Neuronal stem cell (in vitro differentiated cells): Measurements from ENCODE around the gene OCA2.

Source experiments
- DNase-seq: peaks from one replicate; pipeline ENCODE4 v3.0.0-alpha.2; 2013; ENCODE audit warnings: low spot score
- H2AFZ ChIP-seq: one replicate; pipeline ENCODE4 v1.6.1; 2013; ENCODE audit warnings: mild to moderate bottlenecking, low read length, inconsistent platforms
- H2AK5ac ChIP-seq: 2 replicates; pipeline ENCODE4 v1.6.1; 2013; ENCODE audit warnings: low read depth, mild to moderate bottlenecking, inconsistent platforms, low read length, moderate library complexity, mixed read lengths
- H2BK120ac ChIP-seq: 2 replicates; pipeline ENCODE4 v1.6.1; 2013; ENCODE audit warnings: low read depth, mild to moderate bottlenecking, inconsistent platforms, low read length, moderate library complexity, mixed read lengths
- H2BK12ac ChIP-seq: one replicate; pipeline ENCODE4 v1.6.1; 2013; ENCODE audit warnings: low read length, inconsistent platforms
- H2BK15ac ChIP-seq: 2 replicates; pipeline ENCODE4 v1.6.1; 2013; ENCODE audit warnings: mild to moderate bottlenecking, low read length, inconsistent platforms, mixed read lengths
- H2BK5ac ChIP-seq: one replicate; pipeline ENCODE4 v1.6.1; 2013; ENCODE audit warnings: inconsistent platforms, mild to moderate bottlenecking, low read length, moderate library complexity
- H3K14ac ChIP-seq: one replicate; pipeline ENCODE4 v1.6.1; 2013; ENCODE audit warnings: low read length, inconsistent platforms
- H3K18ac ChIP-seq: 2 replicates; pipeline ENCODE4 v1.6.1; 2013; ENCODE audit warnings: low read length, inconsistent platforms
- H3K23ac ChIP-seq: 2 replicates; pipeline ENCODE4 v1.6.1; 2013; ENCODE audit warnings: low read depth, mild to moderate bottlenecking, mixed read lengths, low read length, inconsistent platforms; ENCODE audit not compliant: poor library complexity
- H3K27ac ChIP-seq: replicated peaks from 3 replicates; pipeline ENCODE4 v1.5.1; 2013; ENCODE audit warnings: low read length, inconsistent platforms
- H3K27me3 ChIP-seq, 3 experiments: 2 replicates each; pipeline ENCODE4 v1.6.1; 2013; ENCODE audit warnings: low read length in 3 of 3, mild to moderate bottlenecking in 2 of 3, inconsistent platforms in 1 of 3, low read depth in 1 of 3, mixed read lengths in 1 of 3, moderate library complexity in 1 of 3; ENCODE audit not compliant: control insufficient read depth in 3 of 3, insufficient read depth in 3 of 3
- H3K36me3 ChIP-seq, 2 donors: replicated peaks in 1 of 2; 2 replicates each; pipeline ENCODE4 v1.6.1; 2013; ENCODE audit warnings: low read length in 2 of 2; ENCODE audit not compliant: control insufficient read depth in 2 of 2, insufficient read depth in 2 of 2
- H3K4ac ChIP-seq: 2 replicates; pipeline ENCODE4 v1.6.1; 2013; ENCODE audit warnings: inconsistent platforms, mild to moderate bottlenecking, low read length, moderate library complexity
- H3K4me1 ChIP-seq, 2 donors: 1 replicate in 1 of 2; 2 replicates in 1 of 2; pipeline ENCODE4 v1.6.1; 2013; ENCODE audit warnings: low read length in 2 of 2, low read depth in 1 of 2; ENCODE audit not compliant: control insufficient read depth in 2 of 2, insufficient read depth in 1 of 2
- H3K4me2 ChIP-seq: one replicate; pipeline ENCODE4 v1.6.1; 2013; ENCODE audit warnings: mild to moderate bottlenecking, low read length, inconsistent platforms; ENCODE audit not compliant: insufficient read depth, poor library complexity, severe bottlenecking
- H3K4me3 ChIP-seq, 2 donors: 2 replicates each; pipeline ENCODE4 v1.5.1; 2013; ENCODE audit warnings: low read length in 2 of 2, mild to moderate bottlenecking in 2 of 2, inconsistent platforms in 1 of 2, moderate library complexity in 1 of 2
- H3K79me1 ChIP-seq: one replicate; pipeline ENCODE4 v1.6.1; 2013; ENCODE audit warnings: low read depth, mild to moderate bottlenecking, inconsistent platforms, low read length, moderate library complexity
- H3K9ac ChIP-seq: one replicate; pipeline ENCODE4 v1.6.1; 2013; ENCODE audit warnings: mild to moderate bottlenecking, low read depth, low read length, inconsistent platforms; ENCODE audit not compliant: poor library complexity
- H3K9me3 ChIP-seq, 2 donors: replicated peaks in 1 of 2; 2 replicates each; pipeline versions ENCODE3 to v1.6.1; 2013; ENCODE audit warnings: low read length in 2 of 2, mild to moderate bottlenecking in 2 of 2, inconsistent platforms in 1 of 2, low read depth in 1 of 2, mixed read lengths in 1 of 2, moderate library complexity in 1 of 2; ENCODE audit not compliant: control insufficient read depth in 2 of 2, insufficient read depth in 1 of 2
- H4K8ac ChIP-seq: one replicate; pipeline ENCODE4 v1.6.1; 2013; ENCODE audit warnings: low read depth, mild to moderate bottlenecking, inconsistent platforms, low read length, moderate library complexity
- H4K91ac ChIP-seq: one replicate; pipeline ENCODE4 v1.6.1; 2013; ENCODE audit warnings: low read length, low read depth, mild to moderate bottlenecking, inconsistent platforms; ENCODE audit not compliant: poor library complexity
- WGBS, 2 donors: extraction: QIAGEN DNeasy Blood & Tissue Kit; methylation state at CpG; one replicate each; pipeline ENCODE4 v1.1.7; 2013; ENCODE audit warnings: missing lambda C conversion rate in 2 of 2, mixed read lengths in 1 of 2; ENCODE audit not compliant: insufficient read length in 2 of 2, insufficient replicate concordance in 1 of 2; ENCODE audit errors: extremely low coverage in 2 of 2; 5-methylcytosine and 5-hydroxymethylcytosine counted together

OCA2 gene

GRCh38 chr15:28075573-28075972, 23.5 kb downstream of the OCA2 start:
- H3K9me3 ChIP-seq: no peaks in the 10 kb centered on the region
- no peak overlapping the region for H2AK5ac ChIP-seq
- no peak overlapping the region for H3K4me2 ChIP-seq
- no peak overlapping the region for H3K18ac ChIP-seq
- H4K8ac ChIP-seq: no peak overlapping the region
- H3K79me1 ChIP-seq: no peaks in the 10 kb centered on the region
- H4K91ac ChIP-seq: no peak overlapping the region
- no peak overlapping the region for H3K23ac ChIP-seq
- H3K27ac ChIP-seq: no peak overlapping the region
- no peak overlapping the region for H2BK15ac ChIP-seq
- H3K9ac ChIP-seq: no peak overlapping the region
- H3K36me3 ChIP-seq: no peaks in the 10 kb centered on the region
- no peak overlapping the region for H3K14ac ChIP-seq
- no peaks in the 10 kb centered on the region for H3K27me3 ChIP-seq
- no CpG with 5 or more reads among the region's 1 CpG for WGBS, 2 donors
- no peak overlapping the region for H3K4ac ChIP-seq
- no peak overlapping the region for H2BK12ac ChIP-seq
- no peak overlapping the region for H2AFZ ChIP-seq
- H2BK120ac ChIP-seq: no peak overlapping the region
- H3K4me1 ChIP-seq: peaks cover 0 to 1% of the 10 kb centered on the region in 2 donors
- H3K4me3 ChIP-seq: no peak overlapping the region
- no peak for DNase-seq
- H2BK5ac ChIP-seq: no peak overlapping the region

- H2AK5ac ChIP-seq: no peak overlapping the region
- no peak overlapping the region for H2BK5ac ChIP-seq
- H3K4me2 ChIP-seq: no peak overlapping the region
- no CpG with 5 or more reads among the region's 1 CpG for WGBS, 2 donors
- H2AFZ ChIP-seq: no peak overlapping the region
- no peak overlapping the region for H2BK12ac ChIP-seq
- no peak overlapping the region for H3K18ac ChIP-seq
- H4K91ac ChIP-seq: no peak overlapping the region
- no peaks in the 10 kb centered on the region for H3K36me3 ChIP-seq
- H3K14ac ChIP-seq: no peak overlapping the region
- H2BK120ac ChIP-seq: no peak overlapping the region
- no peak for DNase-seq
- H3K4ac ChIP-seq: no peak overlapping the region
- H3K23ac ChIP-seq: no peak overlapping the region
- H2BK15ac ChIP-seq: no peak overlapping the region
- no peak overlapping the region for H3K27ac ChIP-seq
- H3K4me1 ChIP-seq: no peaks in the 10 kb centered on the region
- no peak overlapping the region for H3K9ac ChIP-seq
- H4K8ac ChIP-seq: no peak overlapping the region
- no peak overlapping the region for H3K4me3 ChIP-seq
- no peaks in the 10 kb centered on the region for H3K27me3 ChIP-seq
- H3K79me1 ChIP-seq: no peaks in the 10 kb centered on the region
- H3K9me3 ChIP-seq: no peaks in the 10 kb centered on the region
Measured at GRCh38 chr15:28068930-28069329, 30.2 kb downstream of the OCA2 start.

- H3K9ac ChIP-seq: no peak overlapping the region
- H3K27me3 ChIP-seq: no peaks in the 10 kb centered on the region
- no peak overlapping the region for H3K4ac ChIP-seq
- no peak for DNase-seq
- no peak overlapping the region for H2AK5ac ChIP-seq
- no peak overlapping the region for H3K18ac ChIP-seq
- no peaks in the 10 kb centered on the region for H3K4me1 ChIP-seq
- no peaks in the 10 kb centered on the region for H3K79me1 ChIP-seq
- H3K36me3 ChIP-seq: no peaks in the 10 kb centered on the region
- no peak overlapping the region for H3K4me2 ChIP-seq
- no peak overlapping the region for H2BK120ac ChIP-seq
- no peak overlapping the region for H2BK12ac ChIP-seq
- no CpG with 5 or more reads among the region's 3 CpGs for WGBS, 2 donors
- H3K9me3 ChIP-seq: no peaks in the 10 kb centered on the region
- H2AFZ ChIP-seq: no peak overlapping the region
- no peak overlapping the region for H3K27ac ChIP-seq
- no peak overlapping the region for H3K14ac ChIP-seq
- no peak overlapping the region for H2BK5ac ChIP-seq
- H2BK15ac ChIP-seq: no peak overlapping the region
- H4K8ac ChIP-seq: no peak overlapping the region
- no peak overlapping the region for H3K4me3 ChIP-seq
- H4K91ac ChIP-seq: no peak overlapping the region
- no peak overlapping the region for H3K23ac ChIP-seq
Measured at GRCh38 chr15:28066231-28066630, 32.9 kb downstream of the OCA2 start.

- Histone ChIP-seq H2BK12ac (peak overlapping the region; percentile 63), H3K23ac (peak overlapping the region; percentile 47), H3K4me2 (no peak overlapping the region), H2BK15ac (no peak overlapping the region), H3K4ac (no peak overlapping the region), H2BK120ac (no peak overlapping the region), H3K4me1 (peaks cover 0 to 2% of the 10 kb centered on the region in 2 donors), H2AFZ (no peak overlapping the region), H3K4me3 (peak overlapping the region in 1 of 2 donors; percentile 65), H3K18ac (peak overlapping the region; percentile 69), H2AK5ac (peak overlapping the region; percentile 86), H3K36me3 (no peaks in the 10 kb centered on the region), H3K9me3 (peaks cover 0 to 4% of the 10 kb centered on the region in 2 donors), H4K8ac (no peak overlapping the region), H3K27me3 (no peaks in the 10 kb centered on the region), H3K27ac (no peak overlapping the region), H3K9ac (peak overlapping the region; percentile 34), H4K91ac (no peak overlapping the region), H3K14ac (peak overlapping the region; percentile 86), H3K79me1 (no peaks in the 10 kb centered on the region), H2BK5ac (peak overlapping the region; percentile 76)
- DNase-seq: no peak
- WGBS, 2 donors: no CpG with 5 or more reads among the region's 8 CpGs
Measured at GRCh38 chr15:28060005-28060404, 39.1 kb downstream of the OCA2 start.
